Fibroblast of pulmonary artery (primary cell): Measurements from ENCODE around the gene CNTN4.
"Not testable (repeated sequence)": the region's sequence is repeated elsewhere in the genome, so short reads cannot be mapped to it uniquely, and the experiment has no call there.

ENCODE experiments used
- DNase-seq: peaks from one replicate; pipeline ENCODE4 v3.0.0-alpha.2; 2010; ENCODE audit warnings: low read depth
- H3K4me3 ChIP-seq: replicated peaks from 2 replicates; pipeline ENCODE4 v1.5.1; 2011; ENCODE audit warnings: low read depth, mild to moderate bottlenecking, control low read depth, low read length, moderate library complexity
- TF ChIP-seq, protein P1 (sequence below): IDR thresholded peaks from 2 replicates; pipeline ENCODE4 v1.5.1; 2011; ENCODE audit warnings: mild to moderate bottlenecking, control low read depth, low read length, inconsistent platforms; ENCODE audit errors: missing control alignments

The CNTN4 gene

DNA sequence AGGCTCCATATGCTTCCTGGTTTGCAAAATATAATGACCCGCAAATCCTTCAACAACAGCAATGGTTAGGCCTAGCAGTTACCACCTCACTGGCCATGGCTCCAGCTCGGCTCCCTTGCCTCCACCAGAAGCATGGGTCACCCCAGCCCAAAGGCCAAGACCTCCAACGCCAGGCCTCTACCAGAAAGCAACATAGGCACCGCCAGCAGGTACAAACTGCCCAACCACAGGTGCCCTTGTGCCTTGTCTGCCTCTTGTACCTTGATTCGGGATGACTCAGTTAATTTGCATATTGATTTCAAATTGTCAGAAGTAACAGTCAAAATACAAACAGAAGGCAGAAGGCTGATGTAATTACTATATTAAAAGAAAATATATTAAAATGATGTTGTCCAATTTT, 886.8 kb downstream of the CNTN4 start:
- no peak overlapping the region for H3K4me3 ChIP-seq
- no peak for DNase-seq
- TF ChIP-seq, protein P1, sequence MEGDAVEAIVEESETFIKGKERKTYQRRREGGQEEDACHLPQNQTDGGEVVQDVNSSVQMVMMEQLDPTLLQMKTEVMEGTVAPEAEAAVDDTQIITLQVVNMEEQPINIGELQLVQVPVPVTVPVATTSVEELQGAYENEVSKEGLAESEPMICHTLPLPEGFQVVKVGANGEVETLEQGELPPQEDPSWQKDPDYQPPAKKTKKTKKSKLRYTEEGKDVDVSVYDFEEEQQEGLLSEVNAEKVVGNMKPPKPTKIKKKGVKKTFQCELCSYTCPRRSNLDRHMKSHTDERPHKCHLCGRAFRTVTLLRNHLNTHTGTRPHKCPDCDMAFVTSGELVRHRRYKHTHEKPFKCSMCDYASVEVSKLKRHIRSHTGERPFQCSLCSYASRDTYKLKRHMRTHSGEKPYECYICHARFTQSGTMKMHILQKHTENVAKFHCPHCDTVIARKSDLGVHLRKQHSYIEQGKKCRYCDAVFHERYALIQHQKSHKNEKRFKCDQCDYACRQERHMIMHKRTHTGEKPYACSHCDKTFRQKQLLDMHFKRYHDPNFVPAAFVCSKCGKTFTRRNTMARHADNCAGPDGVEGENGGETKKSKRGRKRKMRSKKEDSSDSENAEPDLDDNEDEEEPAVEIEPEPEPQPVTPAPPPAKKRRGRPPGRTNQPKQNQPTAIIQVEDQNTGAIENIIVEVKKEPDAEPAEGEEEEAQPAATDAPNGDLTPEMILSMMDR = no peak

DNA sequence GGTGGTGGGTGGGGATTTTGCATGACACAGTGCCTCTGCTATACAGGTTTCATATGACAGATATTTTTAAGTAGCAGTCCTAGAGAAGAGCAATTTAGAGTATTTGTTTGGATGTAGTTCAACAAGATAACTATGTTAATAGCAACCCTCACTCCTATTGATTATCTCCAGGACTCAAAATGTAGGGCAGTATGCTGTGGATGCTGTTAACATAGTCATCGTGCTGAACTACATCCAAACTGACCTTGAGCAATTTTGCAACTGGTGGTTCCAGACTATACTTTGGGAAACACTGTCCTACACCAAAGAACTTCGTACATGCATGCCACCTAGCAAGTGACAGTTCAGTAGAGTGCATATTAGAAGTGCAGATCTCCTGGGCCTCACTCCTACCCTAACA, 893.9 kb downstream of the CNTN4 start:
- no peak for DNase-seq
- no peak overlapping the region for H3K4me3 ChIP-seq
- TF ChIP-seq, protein P1 = no peak

DNA sequence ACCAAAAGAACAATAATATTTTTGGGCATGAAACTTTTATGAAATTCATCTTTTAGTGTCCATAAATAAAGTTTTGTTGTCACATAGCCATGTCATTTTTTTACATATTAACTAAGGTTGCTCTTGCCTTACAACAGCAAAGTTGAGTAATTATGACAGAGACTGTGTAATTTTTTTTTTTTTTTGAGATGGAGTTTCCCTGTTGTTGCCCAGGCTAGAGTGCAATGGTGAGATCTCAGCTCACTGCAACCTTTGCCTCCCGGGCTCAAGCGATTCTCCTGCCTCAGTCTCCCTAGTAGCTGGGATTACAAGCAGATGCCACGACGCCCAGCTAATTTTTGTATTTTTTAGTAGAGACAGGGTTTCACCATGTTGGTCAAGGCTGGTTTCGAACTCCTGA, 894.5 kb downstream of the CNTN4 start:
- H3K4me3 ChIP-seq, DNase-seq: not testable (repeated sequence)

DNA sequence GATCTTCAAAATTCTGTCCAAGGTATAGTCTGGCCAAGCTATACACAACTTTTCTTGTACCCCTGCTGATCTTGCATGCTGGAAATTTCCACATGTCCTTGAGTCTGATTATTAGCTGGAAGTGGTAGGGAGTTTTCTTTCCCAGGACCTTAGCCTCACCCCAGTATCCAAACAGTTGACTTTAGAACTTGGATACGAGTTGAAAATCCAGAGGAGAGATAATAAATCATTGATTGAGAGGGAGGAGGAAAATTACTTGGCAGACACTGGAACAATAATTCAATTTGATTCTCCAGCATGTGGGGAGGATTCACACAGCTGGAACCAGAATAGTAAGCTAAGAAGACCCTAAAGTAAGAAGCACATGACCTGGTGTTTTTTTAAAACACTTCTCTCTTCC, 895.1 kb downstream of the CNTN4 start:
- TF ChIP-seq, protein P1 = no peak
- no peak for DNase-seq

DNA sequence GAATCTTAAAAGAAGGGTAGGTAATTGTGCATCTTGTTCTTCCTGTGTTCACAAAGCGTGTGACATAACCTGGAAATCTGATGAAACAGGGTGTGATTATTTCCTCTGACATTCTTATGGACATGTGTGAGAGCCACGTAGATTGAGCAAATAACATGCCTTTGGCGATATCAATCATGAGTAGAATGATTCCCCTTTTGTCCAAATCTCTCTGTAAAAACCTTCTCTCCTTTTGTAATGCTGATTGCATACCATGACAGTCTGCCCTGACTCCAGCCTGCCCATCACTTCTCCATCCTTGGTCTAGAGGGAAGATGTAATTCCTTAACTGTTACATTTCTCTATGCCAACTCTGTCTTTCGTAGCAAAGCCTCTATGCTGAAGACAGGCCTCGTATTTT, 896.5 kb downstream of the CNTN4 start:
- no peak overlapping the region for H3K4me3 ChIP-seq
- TF ChIP-seq, protein P1 = no peak
- DNase-seq = no peak

More for the DNA sequence above, 895.1 kb downstream of the CNTN4 start:
- H3K4me3 ChIP-seq = no peak overlapping the region

DNA sequence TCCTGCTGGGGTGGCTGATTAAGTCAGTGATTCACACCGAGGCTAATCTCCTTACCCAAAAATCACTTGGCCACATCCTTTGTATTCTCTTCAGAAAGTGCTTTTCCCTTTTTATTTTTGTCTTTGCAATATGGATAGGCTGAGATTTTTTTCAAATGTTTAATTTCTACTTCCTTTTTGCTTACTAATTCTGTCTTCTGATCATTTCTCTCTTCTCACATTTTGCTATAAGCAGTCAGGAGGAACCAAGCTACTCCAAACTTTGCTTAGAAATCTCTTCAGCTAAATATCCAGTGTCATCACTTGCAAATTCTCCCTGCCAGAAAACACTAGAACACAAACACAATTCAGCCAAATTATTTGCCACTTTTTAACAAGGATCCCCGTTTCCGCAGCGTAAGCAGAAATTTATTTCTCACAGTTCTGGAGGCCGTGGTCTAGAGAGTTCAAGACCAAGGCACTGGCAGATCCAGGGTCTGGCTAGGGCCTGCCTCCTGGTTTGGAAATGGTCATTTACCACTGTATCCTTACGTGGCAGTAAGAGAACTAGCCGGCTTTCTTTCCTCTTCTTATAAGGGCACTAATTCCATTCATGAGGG, 906.6 kb downstream of the CNTN4 start:
- no peak for DNase-seq
- TF ChIP-seq, protein P1 = no peak
- no peak overlapping the region for H3K4me3 ChIP-seq

DNA sequence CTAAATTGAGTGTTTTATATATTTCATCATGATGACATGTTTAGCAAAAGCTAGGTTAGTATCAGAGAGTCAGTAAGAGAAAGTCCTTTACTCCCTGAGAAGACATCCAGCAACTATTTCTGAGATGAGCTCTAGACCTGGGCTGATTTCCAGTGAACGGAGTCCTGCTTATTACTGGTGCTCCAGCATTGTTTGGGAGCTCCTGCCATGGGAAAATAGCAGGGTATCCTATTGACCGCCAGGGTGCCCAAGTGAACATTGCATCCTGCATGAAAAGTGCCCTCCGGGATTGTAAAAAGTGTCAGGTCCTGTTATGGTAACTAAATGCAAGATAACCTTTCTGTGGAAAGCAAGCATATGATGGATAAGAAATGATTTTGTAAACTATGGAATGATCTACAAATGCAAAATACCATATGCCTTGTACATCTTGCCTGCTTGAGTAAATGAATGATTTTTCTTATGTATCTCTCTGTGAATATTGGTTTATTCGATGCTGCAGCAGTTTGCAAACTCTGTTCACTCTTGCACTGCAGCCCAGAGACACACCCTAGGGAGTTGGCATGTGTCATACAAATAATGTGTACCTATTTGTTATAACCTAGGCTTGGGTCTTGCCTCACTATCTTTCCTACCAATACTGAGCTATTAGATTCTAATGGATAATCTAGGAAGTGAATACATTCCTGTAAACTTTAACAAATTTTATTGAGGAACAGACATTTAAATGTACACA, 914.8 kb downstream of the CNTN4 start:
- H3K4me3 ChIP-seq = no peak overlapping the region
- DNase-seq = no peak
- TF ChIP-seq, protein P1 = no peak
